C4-2B (cell line): Measurements from ENCODE around the gene FCN1.

Experiments
- H3K27ac ChIP-seq: fragments of 450-650 bp; 2 replicates; pipeline ENCODE4 v1.5.1; 2017
- CTCF ChIP-seq: fragments of 450-650 bp; conservative IDR thresholded peaks from 2 replicates; pipeline ENCODE4 v1.5.1; 2017; ENCODE audit warnings: mild to moderate bottlenecking
- ZFX ChIP-seq: fragments of 450-650 bp; IDR thresholded peaks from 2 replicates; pipeline ENCODE4 v1.6.1; 2017

Gene FCN1

GRCh38 chr9:134913041-134913712 lies 4.5 kb downstream of the FCN1 start:
- no peak overlapping the region for H3K27ac ChIP-seq
- TF ChIP-seq ZFX (no peak), CTCF (no peak)

GRCh38 chr9:134912126-134912840 lies 5.4 kb downstream of the FCN1 start:
- TF ChIP-seq ZFX: no peak
- no peak for TF ChIP-seq CTCF
- no peak overlapping the region for H3K27ac ChIP-seq

GRCh38 chr9:134909511-134910481 lies 7.9 kb downstream of the FCN1 start:
- H3K27ac ChIP-seq: no peak overlapping the region
- no peak for TF ChIP-seq CTCF
- no peak for TF ChIP-seq ZFX

- no peak overlapping the region for H3K27ac ChIP-seq
- no peak for TF ChIP-seq ZFX
- no peak for TF ChIP-seq CTCF
These were observed 9.0 kb downstream of the FCN1 start for GRCh38 chr9:134908524-134909309.

- no peak for TF ChIP-seq ZFX
- no peak for TF ChIP-seq CTCF
- no peak overlapping the region for H3K27ac ChIP-seq
These were observed 14.8 kb downstream of the FCN1 start for GRCh38 chr9:134902936-134903335.

GRCh38 chr9:134899818-134900217 lies 17.9 kb downstream of the FCN1 start:
- no peak for TF ChIP-seq ZFX
- no peak for TF ChIP-seq CTCF
- no peak overlapping the region for H3K27ac ChIP-seq
